Right lobe of liver (tissue), 6 donors: ENCODE measurements around the gene PSMB10. TPM values are rescaled to one million over a fixed set of nuclear protein-coding genes. Genes with fewer than 3 reads are reported as not detected.
A peak's percentile ranks its signal among the peaks of the same experiment; 100 is the strongest.

Experiments used
- ATAC-seq, 4 donors: fragments of 200-7000 bp; cut with Tn5 transposase; one replicate each; pipeline ENCODE4 v1.9.1; 2020; ENCODE audit warnings: mild to moderate bottlenecking in 4 of 4, moderate library complexity in 4 of 4
- DNase-seq, 3 donors: peaks; one replicate each; pipeline ENCODE4 v3.0.0-alpha.2; 2020
- H3K27ac ChIP-seq, 3 donors: fragments of 200-600 bp; one replicate each; pipeline ENCODE4 v1.8.0; 2022
- H3K27me3 ChIP-seq, 2 donors: fragments of 200-600 bp; one replicate each; pipeline ENCODE4 v1.8.0; 2022
- H3K36me3 ChIP-seq, 4 donors: fragments of 200-600 bp; sonication (generic) in 1 of 4; one replicate each; pipeline versions ENCODE4 v1.5.1 to v1.8.0; 2017 to 2022; ENCODE audit warnings: control low read depth in 1 of 4
- H3K4me1 ChIP-seq, 4 donors: fragments of 200-600 bp; sonication (generic) in 1 of 4; one replicate each; pipeline versions ENCODE4 v1.5.1 to v1.8.0; 2017 to 2022; ENCODE audit warnings: control low read depth in 1 of 4
- H3K4me3 ChIP-seq, 3 donors: fragments of 200-600 bp; one replicate each; pipeline ENCODE4 v1.8.0; 2022
- H3K9me3 ChIP-seq, 4 donors: fragments of 200-600 bp; sonication (generic) in 1 of 4; one replicate each; pipeline versions ENCODE4 v1.5.1 to v1.8.0; 2017 to 2022; ENCODE audit warnings: control low read depth in 1 of 4
- CTCF ChIP-seq, 4 donors: fragments of 200-600 bp in 3 of 4; fragments of 450-650 bp in 1 of 4; IDR thresholded peaks; one replicate each; pipeline versions ENCODE4 v1.5.1 to v1.8.0; 2016 to 2022; ENCODE audit warnings: antibody characterized with exemption in 4 of 4, mild to moderate bottlenecking in 2 of 4
- POLR2A ChIP-seq: fragments of 450-650 bp; IDR thresholded peaks from one replicate; pipeline ENCODE4 v1.6.1; 2017; ENCODE audit warnings: antibody characterized with exemption, mild to moderate bottlenecking
- WGBS: methylation state at CpG from one replicate; pipeline ENCODE4 v1.1.6; 2018; ENCODE audit warnings: low coverage, low lambda C conversion rate; ENCODE audit not compliant: insufficient coverage; ENCODE audit errors: missing lambda C conversion rate; 5-methylcytosine and 5-hydroxymethylcytosine counted together
- intact Hi-C, 2 donors: fragments of 100-400 bp; cut with DNase I; formaldehyde crosslinking; loops; one replicate each; pipeline versions ENCODE4 v1.11.2 to v1.14.1; 2022
- total RNA-seq, 6 experiments: library from RNA; depleted of rRNA in 2 of 6; stranded (reverse); fragments of >200 nt in 2 of 6; fragmentation: NEBNext Ultra II Directional in 3 of 6; extraction: Animal tissue kit (Norgen Biotek cat#: 25700) in 3 of 6; gene quantifications; one replicate each; pipeline versions ENCODE4 v1.1.0 to v1.2.4, GENCODE V29; 2016 to 2023
- donor health status: DM: no; HTN: yes; CAD: no.
- donor health status: DM: no; HTN: no; CAD: no.
- donor health status: DM: no; HTN: no; CAD: no.
- donor health status: DM: no; HTN: yes; CAD: no.
- donor health status: DM: no; HTN: yes; CAD: no.

PSMB10 gene
- total RNA-seq, 6 experiments from 2014 or later = 19.0 to 39.6 (median 22.7) TPM

DNA sequence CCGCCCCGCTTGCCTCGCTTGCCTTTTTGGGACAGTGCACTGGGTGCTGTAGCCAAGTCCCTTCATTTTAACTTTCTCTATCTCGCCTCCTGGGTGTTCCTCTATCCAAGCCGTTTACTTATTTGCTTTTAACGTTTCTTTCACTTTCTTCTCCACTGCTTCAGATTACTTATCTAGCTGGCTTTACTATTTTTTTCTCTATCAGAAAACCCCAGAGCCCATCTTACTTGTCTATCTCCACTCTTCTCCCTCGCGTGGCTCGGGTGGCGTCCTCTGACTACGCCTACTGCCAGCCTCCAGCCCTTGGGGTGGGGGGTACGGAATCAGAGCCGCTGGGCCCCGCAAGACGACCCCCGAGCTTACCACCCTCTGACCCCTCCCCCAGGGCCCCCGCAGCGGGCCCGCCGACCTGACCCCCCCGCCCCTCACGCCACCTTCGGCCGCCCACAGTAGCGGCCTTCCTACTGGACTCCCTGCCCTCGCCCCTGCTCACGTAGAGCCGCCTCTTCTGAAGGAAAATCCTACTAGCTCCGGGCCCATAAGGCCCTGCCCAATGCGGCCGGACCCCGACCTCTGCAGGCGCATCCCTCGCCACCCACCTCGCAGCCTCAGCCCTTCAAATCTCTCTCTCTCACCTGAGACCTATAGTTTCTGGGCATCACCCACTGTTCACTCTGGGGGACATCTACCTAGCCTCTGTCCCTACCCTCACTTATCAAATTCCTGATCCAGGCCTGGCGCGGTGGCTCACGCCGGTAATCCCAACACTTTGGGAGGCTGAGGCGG lies 32.8 kb upstream of the PSMB10 start:
- DNase-seq (no peak), ATAC-seq (no peak)
- Histone ChIP-seq H3K27me3 (no peaks in the 10 kb centered on the region), H3K27ac (peak overlapping the region; percentile 72 to 90 (median 76)), H3K4me1 (peaks cover 0 to 19% (median 2%) of the 10 kb centered on the region in 4 donors), H3K4me3 (peak overlapping the region; percentile 79 to 91 (median 88)), H3K9me3 (no peaks in the 10 kb centered on the region), H3K36me3 (no peaks in the 10 kb centered on the region)
- intact Hi-C loops = no loop called here
- 46% methylated on average over 29 of the region's 40 CpGs for WGBS
- TF ChIP-seq CTCF (IDR thresholded peaks at IDR 0.05) (no peak), POLR2A (no peak)

- Histone ChIP-seq H3K9me3 (no peaks in the 10 kb centered on the region), H3K4me1 (peaks cover 0 to 19% (median 2%) of the 10 kb centered on the region in 4 donors), H3K27ac (peak within 1 kb of the TSS; percentile 72 to 90 (median 76)), H3K36me3 (no peaks in the 10 kb centered on the region), H3K27me3 (no peaks in the 10 kb centered on the region), H3K4me3 (peak within 1 kb of the TSS; percentile 79 to 91 (median 88))
- ATAC-seq = peak; percentile 92 to 96 (median 94)
- DNase-seq = peak; percentile 88 to 92 (median 88)
- TF ChIP-seq CTCF (IDR thresholded peaks at IDR 0.05) = no peak
- peak; percentile 94 for TF ChIP-seq POLR2A
- WGBS = 2% methylated on average over 10 of the region's 78 CpGs
- intact Hi-C loops = no loop called here
Observed at GRCh38 chr16:67968400-67969253, 32.0 kb upstream of the PSMB10 start, which contains the start of gene SLC12A4. Gene SLC12A4 (minus strand): TSS chr16:67968637. CDS start chr16:67968553, 84 bp downstream.

- H3K27ac ChIP-seq = peak overlapping the region; percentile 72 to 90 (median 76)
- H3K9me3 ChIP-seq = no peaks in the 10 kb centered on the region
- no peak for TF ChIP-seq CTCF (IDR thresholded peaks at IDR 0.05)
- TF ChIP-seq POLR2A = no peak
- no peak for DNase-seq
- peak overlapping the region; percentile 79 to 91 (median 88) for H3K4me3 ChIP-seq
- intact Hi-C loops = no loop called here
- no peaks in the 10 kb centered on the region for H3K27me3 ChIP-seq
- WGBS = 13% methylated on average over 10 of the region's 45 CpGs
- H3K4me1 ChIP-seq = peaks cover 0 to 19% (median 2%) of the 10 kb centered on the region in 4 donors
- ATAC-seq = peak; percentile 11 to 52 (median 26)
- H3K36me3 ChIP-seq = no peaks in the 10 kb centered on the region
Observed at GRCh38 chr16:67967958-67968399, 31.3 kb upstream of the PSMB10 start.

DNA sequence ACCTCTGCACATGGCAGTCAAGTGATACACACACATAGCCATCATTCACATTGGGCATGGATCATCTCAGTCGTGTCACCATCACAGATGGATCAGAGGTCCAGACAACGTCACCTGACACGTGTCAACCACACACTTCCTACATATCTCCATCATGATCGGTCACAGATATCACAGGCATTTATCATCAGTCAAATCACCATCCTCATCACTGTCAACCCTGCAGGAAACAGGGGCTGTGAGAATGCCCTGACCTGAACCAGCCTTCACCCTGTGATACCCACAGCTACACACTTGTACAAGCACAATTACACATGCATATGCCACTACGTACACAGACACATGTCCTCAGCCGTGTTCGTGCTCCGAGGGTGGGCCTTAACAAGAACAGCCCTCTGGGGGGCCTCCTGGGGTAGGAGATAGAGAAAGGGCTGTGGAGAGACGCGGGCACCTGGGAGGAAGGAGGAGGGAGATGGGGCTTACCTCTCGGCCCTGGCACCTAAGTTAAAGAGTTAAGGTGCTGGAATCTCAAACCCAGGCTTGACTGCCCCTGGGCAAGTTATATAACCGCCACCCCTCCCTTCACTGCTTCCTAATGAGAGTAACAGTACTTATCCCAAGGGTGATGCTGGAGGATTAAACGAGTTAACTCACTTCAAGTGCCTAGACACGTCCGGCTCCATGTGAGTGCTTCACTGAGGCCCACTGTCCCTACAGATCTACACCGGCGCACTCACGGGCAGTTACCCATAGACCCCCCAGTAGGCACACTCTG lies 30.7 kb upstream of the PSMB10 start:
- no peaks in the 10 kb centered on the region for H3K9me3 ChIP-seq
- H3K27ac ChIP-seq = peak overlapping the region; percentile 72 to 90 (median 76)
- H3K4me3 ChIP-seq = peak overlapping the region; percentile 79 to 91 (median 88)
- DNase-seq (no peak), ATAC-seq (no peak)
- peaks cover 0 to 19% (median 2%) of the 10 kb centered on the region in 4 donors for H3K4me1 ChIP-seq
- intact Hi-C loops = no loop called here
- H3K27me3 ChIP-seq = no peaks in the 10 kb centered on the region
- peaks cover 0 to under 1% (median 0%) of the 10 kb centered on the region in 4 donors for H3K36me3 ChIP-seq
- TF ChIP-seq CTCF (IDR thresholded peaks at IDR 0.05) = no peak
- no peak for TF ChIP-seq POLR2A
- WGBS = 32% methylated on average over 8 of the region's 18 CpGs
